ENCODE measurements around the gene SEMA4B.

DNA sequence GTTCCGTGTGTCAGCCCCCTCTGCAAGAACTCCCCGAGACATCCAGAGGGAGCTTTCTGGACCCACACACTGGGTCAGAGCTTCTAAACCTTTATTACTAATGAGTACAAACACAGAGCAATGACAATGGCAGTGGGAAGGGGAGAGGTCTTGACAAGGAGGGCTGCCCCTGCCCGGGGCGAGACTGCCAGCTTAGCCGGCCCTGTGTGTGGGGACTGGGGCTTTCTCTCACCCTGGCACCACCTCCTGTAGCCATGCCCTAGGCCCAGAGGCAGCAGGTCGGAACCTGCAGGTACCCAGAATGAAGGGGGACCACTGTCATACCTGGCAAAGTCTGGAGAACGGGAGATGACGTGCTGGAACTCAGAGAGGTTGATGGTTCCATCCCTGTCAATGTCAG is 29.5 kb downstream of the SEMA4B start:
- TF ChIP-seq, protein P1, sequence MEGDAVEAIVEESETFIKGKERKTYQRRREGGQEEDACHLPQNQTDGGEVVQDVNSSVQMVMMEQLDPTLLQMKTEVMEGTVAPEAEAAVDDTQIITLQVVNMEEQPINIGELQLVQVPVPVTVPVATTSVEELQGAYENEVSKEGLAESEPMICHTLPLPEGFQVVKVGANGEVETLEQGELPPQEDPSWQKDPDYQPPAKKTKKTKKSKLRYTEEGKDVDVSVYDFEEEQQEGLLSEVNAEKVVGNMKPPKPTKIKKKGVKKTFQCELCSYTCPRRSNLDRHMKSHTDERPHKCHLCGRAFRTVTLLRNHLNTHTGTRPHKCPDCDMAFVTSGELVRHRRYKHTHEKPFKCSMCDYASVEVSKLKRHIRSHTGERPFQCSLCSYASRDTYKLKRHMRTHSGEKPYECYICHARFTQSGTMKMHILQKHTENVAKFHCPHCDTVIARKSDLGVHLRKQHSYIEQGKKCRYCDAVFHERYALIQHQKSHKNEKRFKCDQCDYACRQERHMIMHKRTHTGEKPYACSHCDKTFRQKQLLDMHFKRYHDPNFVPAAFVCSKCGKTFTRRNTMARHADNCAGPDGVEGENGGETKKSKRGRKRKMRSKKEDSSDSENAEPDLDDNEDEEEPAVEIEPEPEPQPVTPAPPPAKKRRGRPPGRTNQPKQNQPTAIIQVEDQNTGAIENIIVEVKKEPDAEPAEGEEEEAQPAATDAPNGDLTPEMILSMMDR (optimal IDR thresholded peaks at IDR 0.05 in 1 of 3, IDR thresholded peaks at IDR 0.05 in 1 of 3, conservative IDR thresholded peaks at IDR 0.05 in 1 of 3; ENCODE audit: extremely low read depth in 1 of 3, insufficient read depth in 2 of 3, low read length in 3 of 3), result no peak
- no peak for TF ChIP-seq EZH2 (IDR thresholded peaks at IDR 0.05; ENCODE audit: low read length)

Data from keratinocyte (primary cell).